WTC11 (cell line): ENCODE measurements around the gene IFIT5. TPM values are rescaled to one million over a fixed set of nuclear protein-coding genes. Genes with fewer than 3 reads are reported as not detected.

Experiments
- ATAC-seq: fragments of 200-7000 bp; cut with Tn5 transposase; 2 replicates; pipeline ENCODE4 v1.10.0; 2021; ENCODE audit warnings: mild to moderate bottlenecking, moderate library complexity
- CTCF ChIA-PET: fragments of 300-600 bp; sonication (Branson Sonifier 250); formaldehyde crosslinking; loops from one replicate; lab custom pipeline; 2021; ENCODE audit warnings: antibody characterized with exemption; lab: Charles Lee
- POLR2A ChIA-PET: fragments of 350-600 bp; sonication (Branson Sonifier 250); formaldehyde crosslinking; loops from one replicate; lab custom pipeline; 2021; ENCODE audit warnings: antibody characterized with exemption; lab: Charles Lee
- DNase-seq: peaks from one replicate; pipeline ENCODE4 v3.0.0; 2021; ENCODE audit warnings: low spot score
- H3K27ac Mint-ChIP-seq: 2 replicates; pipeline ENCODE4 v1.8.0; 2021; ENCODE audit warnings: mixed read lengths
- H3K27me3 Mint-ChIP-seq: 2 replicates; pipeline ENCODE4 v1.8.0; 2021; ENCODE audit warnings: low read depth, mild to moderate bottlenecking, moderate library complexity, mixed read lengths
- H3K36me3 Mint-ChIP-seq: 2 replicates; pipeline ENCODE4 v1.8.0; 2021; ENCODE audit warnings: mixed read lengths
- H3K4me1 Mint-ChIP-seq: 2 replicates; pipeline ENCODE4 v1.8.0; 2022; ENCODE audit warnings: mixed read lengths
- H3K4me3 Mint-ChIP-seq: 2 replicates; pipeline ENCODE4 v1.8.0; 2021; ENCODE audit warnings: mild to moderate bottlenecking, moderate library complexity, mixed read lengths
- H3K9me3 Mint-ChIP-seq: 2 replicates; pipeline ENCODE4 v1.8.0; 2021; ENCODE audit warnings: mixed read lengths
- CBFB ChIP-seq: sonication (generic); formaldehyde crosslinking; IDR thresholded peaks from 2 replicates; pipeline ENCODE4 v1.8.1; 2022; ENCODE audit warnings: mild to moderate bottlenecking, low read depth, missing genetic modification reagents
- CREB1 ChIP-seq: sonication (generic); formaldehyde crosslinking; IDR thresholded peaks from 2 replicates; pipeline ENCODE4 v1.8.0; 2023; ENCODE audit warnings: mild to moderate bottlenecking, missing genetic modification reagents
- CREM ChIP-seq: sonication (generic); formaldehyde crosslinking; IDR thresholded peaks from 2 replicates; pipeline ENCODE4 v1.8.1; 2022; ENCODE audit warnings: mild to moderate bottlenecking, missing genetic modification reagents, moderate library complexity
- CTCF ChIP-seq: fragments of 200-600 bp; IDR thresholded peaks from 2 replicates; pipeline ENCODE4 v1.8.0; 2022; ENCODE audit warnings: antibody characterized with exemption
- E2F1 ChIP-seq: sonication (generic); formaldehyde crosslinking; IDR thresholded peaks from 2 replicates; pipeline ENCODE4 v1.8.0; 2022; ENCODE audit warnings: mild to moderate bottlenecking, missing genetic modification reagents
- FOXK1 ChIP-seq: sonication (generic); formaldehyde crosslinking; IDR thresholded peaks from 2 replicates; pipeline ENCODE4 v1.8.0; 2022; ENCODE audit warnings: mild to moderate bottlenecking, moderate library complexity, missing genetic modification reagents
- IRF1 ChIP-seq: sonication (generic); formaldehyde crosslinking; IDR thresholded peaks from 2 replicates; pipeline ENCODE4 v1.8.0; 2023; ENCODE audit warnings: missing genetic modification reagents
- NFATC4 ChIP-seq: fragments of 250-450 bp; sonication (Bioruptor Pico); IDR thresholded peaks from 2 replicates; pipeline ENCODE4 v1.9.0; 2021; ENCODE audit warnings: mild to moderate bottlenecking
- NFYB ChIP-seq: sonication (generic); formaldehyde crosslinking; conservative IDR thresholded peaks from 2 replicates; pipeline ENCODE4 v1.8.0; 2022; ENCODE audit warnings: low read depth, missing genetic modification reagents
- PREB ChIP-seq: sonication (generic); formaldehyde crosslinking; IDR thresholded peaks from 2 replicates; pipeline ENCODE4 v1.8.1; 2022; ENCODE audit warnings: mild to moderate bottlenecking, missing genetic modification reagents, moderate library complexity, borderline replicate concordance
- SMAD3 ChIP-seq: sonication (generic); formaldehyde crosslinking; IDR thresholded peaks from 2 replicates; pipeline ENCODE4 v1.8.0; 2022; ENCODE audit warnings: missing genetic modification reagents, mild to moderate bottlenecking, borderline replicate concordance
- USF2 ChIP-seq: sonication (generic); formaldehyde crosslinking; IDR thresholded peaks from 2 replicates; pipeline ENCODE4 v1.8.1; 2023; ENCODE audit warnings: mild to moderate bottlenecking, missing genetic modification reagents, moderate library complexity
- ZNF121 ChIP-seq: sonication (generic); formaldehyde crosslinking; IDR thresholded peaks from 2 replicates; pipeline ENCODE4 v1.8.0; 2023; ENCODE audit warnings: missing genetic modification reagents
- ZNF138 ChIP-seq: sonication (generic); formaldehyde crosslinking; conservative IDR thresholded peaks from 2 replicates; pipeline ENCODE4 v1.8.1; 2022; ENCODE audit warnings: mild to moderate bottlenecking, moderate library complexity, missing genetic modification reagents
- ZNF263 ChIP-seq: sonication (generic); formaldehyde crosslinking; IDR thresholded peaks from 2 replicates; pipeline ENCODE4 v1.8.1; 2022; ENCODE audit warnings: low read depth, mild to moderate bottlenecking, moderate library complexity, missing genetic modification reagents
- ZNF396 ChIP-seq: fragments of 250-450 bp; sonication (Bioruptor Pico); IDR thresholded peaks from 2 replicates; pipeline ENCODE4 v1.8.0; 2021; ENCODE audit warnings: mild to moderate bottlenecking, moderate library complexity, borderline replicate concordance
- ZNF512 ChIP-seq: sonication (generic); formaldehyde crosslinking; IDR thresholded peaks from 2 replicates; pipeline ENCODE4 v1.8.1; 2022; ENCODE audit warnings: missing genetic modification reagents, borderline replicate concordance
- total RNA-seq: library from RNA; stranded (reverse); gene quantifications from 3 replicates; pipeline ENCODE4 v1.2.3, GENCODE V29; 2021
- TF ChIP-seq, protein P1 (sequence below): sonication (generic); formaldehyde crosslinking; conservative IDR thresholded peaks from 2 replicates; pipeline ENCODE4 v1.8.1; 2022; ENCODE audit warnings: mild to moderate bottlenecking, missing genetic modification reagents

IFIT5 gene
- total RNA-seq, 1 experiment from 2014 or later: 2.0 TPM

DNA sequence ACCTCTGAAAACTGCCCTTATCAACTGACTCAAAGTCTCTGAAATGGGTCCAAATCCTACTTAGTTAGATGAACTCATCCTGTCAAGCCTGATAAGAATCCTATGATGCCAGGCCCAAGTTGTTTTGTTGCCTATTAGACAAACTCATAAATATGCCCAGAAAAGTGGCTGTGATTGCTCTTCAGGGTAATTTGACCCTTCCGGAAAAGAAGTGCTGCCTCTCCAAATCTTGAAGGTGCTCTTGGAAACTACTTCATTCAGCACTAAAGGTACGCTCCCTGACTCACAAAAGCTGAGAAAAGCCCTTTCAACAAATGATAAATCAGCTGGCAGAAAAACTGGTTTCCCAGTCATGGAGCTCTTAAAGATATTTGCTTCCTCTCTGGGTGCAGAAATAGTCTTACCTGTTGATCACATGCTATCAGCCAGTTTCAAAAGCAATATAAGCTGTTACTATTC is 6.7 kb downstream of the IFIT5 start:
- Mint-ChIP-seq H3K36me3 (no peaks in the 10 kb centered on the region), H3K4me3 (no peak overlapping the region), H3K4me1 (peaks cover 21% of the 10 kb centered on the region), H3K9me3 (no peaks in the 10 kb centered on the region), H3K27me3 (peaks cover 6% of the 10 kb centered on the region), H3K27ac (no peak overlapping the region)
- POLR2A ChIA-PET: interaction anchor here (0.6 kb wide), 1 partner anchor 176 kb away, joined by 3 read pairs; no protein-coding TSS in a partner anchor
- CTCF ChIA-PET: no interaction called here
- DNase-seq (no peak), ATAC-seq (no peak)
- TF ChIP-seq PREB (CRISPR knock-in tag) (no peak), ZNF396 (no peak), CREB1 (CRISPR knock-in tag) (no peak)

- no peak for ATAC-seq
- Mint-ChIP-seq H3K27ac (no peak overlapping the region), H3K36me3 (no peaks in the 10 kb centered on the region), H3K27me3 (no peaks in the 10 kb centered on the region), H3K4me1 (peaks cover 47% of the 10 kb centered on the region), H3K4me3 (no peak overlapping the region), H3K9me3 (no peaks in the 10 kb centered on the region)
- no peak for DNase-seq
- ChIA-PET POLR2A (no interaction called here), CTCF (interaction anchor here (1.6 kb wide), 1 partner anchor 137 kb away, joined by 4 read pairs; no protein-coding TSS in a partner anchor)
- no peak for TF ChIP-seq USF2
- TF ChIP-seq, protein P1, sequence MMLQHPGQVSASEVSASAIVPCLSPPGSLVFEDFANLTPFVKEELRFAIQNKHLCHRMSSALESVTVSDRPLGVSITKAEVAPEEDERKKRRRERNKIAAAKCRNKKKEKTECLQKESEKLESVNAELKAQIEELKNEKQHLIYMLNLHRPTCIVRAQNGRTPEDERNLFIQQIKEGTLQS (CRISPR knock-in tag): no peak
- TF ChIP-seq ZNF512 (CRISPR knock-in tag): no peak
Observed at GRCh38 chr10:89425000-89425399, 10.6 kb downstream of the IFIT5 start.

- TF ChIP-seq CTCF: peak; percentile 54; the same call in 1 of the 2 replicates
- TF ChIP-seq, protein P1 (CRISPR knock-in tag): no peak
- TF ChIP-seq ZNF263 (CRISPR knock-in tag): no peak
- ATAC-seq (peak; percentile 91), DNase-seq (no peak)
- H3K27me3 Mint-ChIP-seq: no peaks in the 10 kb centered on the region
- POLR2A ChIA-PET: no interaction called here
- no peaks in the 10 kb centered on the region for H3K9me3 Mint-ChIP-seq
- H3K4me3 Mint-ChIP-seq: no peak overlapping the region
- CTCF ChIA-PET: interaction anchor here (0.6 to 5.2 kb wide), 4 partner anchors 8 to 175 kb away, joined by 3 to 28 read pairs (median 4); partner anchors contain the start of gene LIPA
- H3K36me3 Mint-ChIP-seq: no peaks in the 10 kb centered on the region
- no peak overlapping the region for H3K27ac Mint-ChIP-seq
- H3K4me1 Mint-ChIP-seq: peaks cover 48% of the 10 kb centered on the region
Observed at GRCh38 chr10:89426230-89426868, 12.0 kb downstream of the IFIT5 start.

GRCh38 chr10:89427629-89428028 is 13.3 kb downstream of the IFIT5 start:
- no peak for DNase-seq
- no peaks in the 10 kb centered on the region for H3K27me3 Mint-ChIP-seq
- POLR2A ChIA-PET: no interaction called here
- no peak overlapping the region for H3K4me3 Mint-ChIP-seq
- CTCF ChIA-PET: interaction anchor here (5.2 kb wide), 1 partner anchor 135 kb away, joined by 28 read pairs; no protein-coding TSS in a partner anchor
- H3K27ac Mint-ChIP-seq: no peak overlapping the region
- peaks cover 52% of the 10 kb centered on the region for H3K4me1 Mint-ChIP-seq
- no peak for ATAC-seq
- peaks cover 4% of the 10 kb centered on the region; the same call in 1 of the 2 replicates for H3K36me3 Mint-ChIP-seq
- no peaks in the 10 kb centered on the region for H3K9me3 Mint-ChIP-seq
- no peak for TF ChIP-seq CREM (CRISPR knock-in tag)
- no peak for TF ChIP-seq NFYB
- TF ChIP-seq SMAD3 (CRISPR knock-in tag): no peak
- TF ChIP-seq NFATC4: no peak
- no peak for TF ChIP-seq ZNF121 (CRISPR knock-in tag)
- TF ChIP-seq IRF1 (CRISPR knock-in tag): no peak
- TF ChIP-seq FOXK1: no peak
- TF ChIP-seq CBFB: no peak
- no peak for TF ChIP-seq USF2
- TF ChIP-seq E2F1: no peak
- TF ChIP-seq ZNF138 (CRISPR knock-in tag): no peak
